HG03066 (cell line): ENCODE data around the gene STK26.
"Not testable (repeated sequence)": the region's sequence is repeated elsewhere in the genome, so short reads cannot be mapped to it uniquely, and the experiment has no call there.

ENCODE experiments used
- ATAC-seq: cut with Tn5 transposase; IDR thresholded peaks from one replicate; pipeline ENCODE4 v1.9.1; 2021; ENCODE audit warnings: low read depth; ENCODE audit not compliant: unreplicated experiment

Gene STK26

DNA sequence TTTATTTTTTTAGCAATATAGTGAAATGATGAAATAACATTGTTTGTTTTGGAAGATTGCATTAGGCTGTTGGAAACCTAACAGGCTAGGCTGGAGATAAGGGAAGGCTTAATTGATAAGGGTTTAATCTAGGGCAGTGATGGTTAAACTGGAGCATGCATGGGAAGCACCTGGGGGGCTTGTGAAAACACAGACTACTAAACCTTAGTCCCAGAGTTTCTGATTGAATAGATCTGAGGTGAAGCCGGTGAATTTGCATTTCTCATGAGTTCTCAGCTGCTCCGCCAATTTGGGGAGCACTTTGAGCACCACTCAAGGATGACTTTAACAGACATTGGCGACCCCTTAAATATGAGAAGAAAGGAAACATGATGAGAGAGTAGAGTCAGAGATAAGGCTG lies 11.5 kb downstream of the STK26 start:
- ATAC-seq, result no peak

DNA sequence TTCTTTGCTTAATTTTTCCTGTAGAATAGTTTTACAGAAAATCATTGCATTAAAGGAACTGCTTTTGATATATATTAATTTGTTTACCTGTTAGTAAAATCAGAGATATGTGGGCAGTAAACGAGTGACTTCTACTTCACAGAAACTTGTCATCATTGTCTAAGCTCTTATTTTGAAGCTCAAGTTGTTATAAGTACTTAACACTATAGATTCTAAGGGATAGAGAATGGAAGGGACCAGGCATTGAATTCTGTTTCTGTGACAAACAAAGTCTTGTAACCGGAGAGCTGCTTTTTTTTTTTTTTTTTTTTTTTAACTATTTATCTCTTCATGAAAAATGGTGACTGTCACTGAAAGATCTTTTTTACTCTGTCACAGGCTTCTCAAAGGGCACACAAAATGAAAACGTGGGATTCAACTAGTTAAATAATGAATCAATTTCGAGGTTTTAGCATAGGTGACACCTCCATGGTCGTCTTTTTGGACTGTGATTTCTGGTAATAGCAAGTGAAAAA lies 14.4 kb downstream of the STK26 start:
- ATAC-seq, result no peak

DNA sequence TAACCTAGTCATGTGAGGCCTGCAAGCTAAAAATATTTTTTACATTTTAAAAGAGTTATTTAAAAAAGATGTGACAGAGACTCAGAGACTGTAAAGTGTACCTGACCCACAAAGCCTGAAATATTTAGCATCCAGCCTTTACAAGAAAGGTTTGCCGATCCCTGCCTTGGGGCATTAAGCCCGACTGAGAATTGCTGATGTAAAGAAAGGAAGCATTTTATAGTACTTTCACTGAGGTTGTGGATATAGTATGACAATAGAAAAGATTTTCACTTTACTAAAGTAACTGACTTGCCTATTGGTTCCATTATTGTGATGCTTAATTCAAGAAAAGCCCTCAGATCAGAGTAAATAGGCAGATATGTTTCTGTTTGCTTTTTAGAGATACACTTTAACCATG lies 17.0 kb downstream of the STK26 start:
- no peak for ATAC-seq

DNA sequence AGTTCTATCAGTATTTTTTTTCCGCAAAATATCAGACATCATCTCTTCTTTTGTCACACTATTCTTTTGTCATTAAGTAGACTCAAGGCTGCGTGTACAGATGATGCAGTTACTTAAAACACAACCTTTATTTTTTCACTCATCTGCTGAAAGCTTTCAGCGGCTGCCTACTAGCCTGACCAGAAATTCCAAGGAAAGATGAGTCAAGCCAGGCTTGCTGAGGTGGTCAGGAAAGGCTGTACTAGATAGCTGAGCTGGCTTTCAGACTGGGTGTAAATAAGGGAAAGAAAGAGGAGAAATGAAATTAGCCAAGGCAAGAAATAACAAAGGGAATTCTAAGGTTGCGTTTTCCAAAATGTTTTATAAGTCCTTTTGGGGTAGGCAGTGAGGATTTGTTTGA lies 17.9 kb downstream of the STK26 start:
- no peak for ATAC-seq

DNA sequence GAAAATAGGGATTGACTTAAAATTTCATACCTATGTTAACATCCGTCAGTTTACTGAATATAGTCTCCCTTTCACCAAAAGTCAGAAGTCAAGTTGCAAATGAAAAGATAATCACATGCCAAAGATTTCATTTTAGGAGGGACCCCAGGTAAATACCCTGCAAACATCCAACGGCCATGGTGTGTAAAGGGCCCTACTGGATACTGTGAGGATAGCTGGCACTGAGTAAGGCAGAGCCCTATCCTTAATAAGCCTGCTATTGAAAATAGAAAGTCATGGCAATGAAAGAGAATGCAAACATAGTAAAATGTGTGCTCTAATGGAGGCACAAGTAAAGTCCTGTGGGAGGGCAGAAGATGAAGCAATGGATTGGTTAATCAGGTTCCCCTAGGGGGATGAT lies 20.9 kb downstream of the STK26 start:
- no peak for ATAC-seq

DNA sequence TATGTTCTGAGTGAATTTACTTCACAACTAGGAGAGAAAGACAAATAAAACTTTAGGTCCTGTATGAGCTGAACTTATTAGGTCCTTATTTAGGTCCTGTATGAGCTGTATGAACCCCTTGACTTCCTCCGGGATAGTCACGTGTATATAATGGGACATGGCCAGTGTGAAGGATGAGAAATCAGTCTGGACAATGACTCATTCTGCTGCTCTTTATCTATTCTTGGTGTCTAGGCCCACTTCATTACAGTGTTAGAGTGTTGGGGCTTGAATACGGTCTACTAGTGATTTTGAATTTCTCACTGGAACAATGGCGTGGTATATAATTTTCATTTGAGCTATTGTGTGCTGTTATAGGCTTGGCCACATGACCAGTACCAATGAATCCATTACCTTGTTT lies 21.9 kb downstream of the STK26 start:
- no peak for ATAC-seq

DNA sequence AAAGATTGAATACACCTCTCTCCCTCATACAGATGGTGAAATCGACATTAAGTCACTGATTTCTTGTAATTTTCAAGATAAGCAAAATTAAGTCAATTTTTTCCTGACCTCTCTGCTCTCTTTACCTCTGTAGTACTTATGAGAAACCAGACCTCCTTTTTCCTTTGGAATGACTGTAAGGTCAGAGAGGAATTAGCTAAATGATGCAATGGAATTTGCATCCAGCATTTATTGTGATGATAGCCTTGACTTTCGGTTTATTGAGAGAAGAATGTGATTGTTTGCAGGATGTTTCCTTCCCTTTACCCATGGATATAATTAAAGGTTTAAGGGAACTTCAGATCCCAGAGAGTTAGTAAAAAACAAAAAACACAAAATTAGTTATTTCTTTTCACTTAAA lies 22.4 kb downstream of the STK26 start:
- no peak for ATAC-seq

DNA sequence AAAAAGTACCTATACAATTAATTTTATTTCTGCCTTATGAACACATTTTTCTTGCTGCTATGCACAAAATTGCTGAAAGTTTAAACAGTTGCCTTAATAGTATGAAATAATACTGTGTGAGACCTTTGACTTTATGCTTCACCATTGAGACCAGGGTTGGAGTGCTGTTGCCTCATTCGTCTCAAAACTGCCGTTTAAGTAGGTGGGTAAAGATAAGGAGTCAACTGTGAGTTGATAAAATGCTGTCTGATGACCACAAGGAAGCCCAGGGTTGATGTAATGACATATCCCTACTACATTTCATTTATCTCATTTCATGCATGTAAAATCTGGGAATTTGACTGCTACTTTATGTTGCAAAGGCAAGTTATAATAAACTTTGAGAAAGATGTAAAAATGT lies 23.4 kb downstream of the STK26 start:
- no peak for ATAC-seq

DNA sequence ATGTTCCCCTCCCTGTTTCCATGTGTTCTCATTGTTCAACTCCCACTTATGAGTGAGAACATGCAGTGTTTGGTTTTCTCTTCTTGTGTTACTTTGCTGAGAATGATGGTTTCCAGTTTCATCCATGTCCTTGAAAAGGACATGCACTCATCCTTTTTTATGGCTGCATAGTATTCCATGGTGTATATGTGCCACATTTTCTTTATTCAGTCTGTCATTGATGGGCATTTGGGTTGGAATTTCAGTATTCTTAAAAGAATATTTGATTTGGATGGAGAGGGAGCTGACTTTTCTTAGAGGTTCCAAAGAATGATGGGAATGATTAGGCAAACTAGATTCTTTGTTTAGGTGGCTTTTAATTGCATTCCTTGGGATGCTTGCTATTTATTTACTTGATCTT lies 28.7 kb downstream of the STK26 start:
- not testable (repeated sequence) for ATAC-seq

DNA sequence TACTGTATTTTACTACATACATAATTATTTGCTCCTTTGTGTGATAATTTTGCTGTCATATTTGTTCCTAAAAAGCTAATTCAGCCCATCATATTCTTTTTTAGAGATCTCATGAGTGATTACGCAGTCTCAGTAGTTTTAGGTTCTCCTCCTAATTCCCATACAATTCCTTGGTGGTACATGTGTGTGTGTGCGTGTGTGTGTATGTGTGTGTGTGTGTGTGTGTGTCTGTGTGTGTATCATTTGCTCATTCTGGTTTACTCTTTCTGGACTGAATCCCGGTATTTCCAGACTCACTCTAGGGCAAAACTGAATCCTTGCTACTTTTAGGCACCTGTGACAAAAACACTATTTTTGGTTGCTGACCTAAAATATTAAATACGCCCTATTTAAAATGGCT lies 34.9 kb downstream of the STK26 start:
- ATAC-seq, result no peak

DNA sequence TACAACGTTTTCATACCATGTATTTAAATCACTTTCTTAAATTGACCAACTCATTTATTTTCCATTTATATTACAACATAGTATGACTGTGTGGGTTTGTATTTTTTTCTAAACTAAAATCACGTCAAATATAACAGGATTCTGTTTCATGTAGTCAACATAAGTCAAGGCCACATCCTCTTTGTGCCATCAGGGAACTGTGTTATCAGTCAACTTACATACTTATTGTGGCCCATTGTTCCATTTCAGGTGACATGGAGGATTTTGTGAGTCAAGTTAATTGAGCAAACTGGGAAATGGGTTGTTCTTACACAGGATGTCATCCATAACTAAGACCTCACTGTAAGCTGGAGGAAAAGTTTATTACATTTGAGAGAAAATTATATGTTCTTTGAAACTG lies 35.9 kb downstream of the STK26 start:
- ATAC-seq, result no peak

DNA sequence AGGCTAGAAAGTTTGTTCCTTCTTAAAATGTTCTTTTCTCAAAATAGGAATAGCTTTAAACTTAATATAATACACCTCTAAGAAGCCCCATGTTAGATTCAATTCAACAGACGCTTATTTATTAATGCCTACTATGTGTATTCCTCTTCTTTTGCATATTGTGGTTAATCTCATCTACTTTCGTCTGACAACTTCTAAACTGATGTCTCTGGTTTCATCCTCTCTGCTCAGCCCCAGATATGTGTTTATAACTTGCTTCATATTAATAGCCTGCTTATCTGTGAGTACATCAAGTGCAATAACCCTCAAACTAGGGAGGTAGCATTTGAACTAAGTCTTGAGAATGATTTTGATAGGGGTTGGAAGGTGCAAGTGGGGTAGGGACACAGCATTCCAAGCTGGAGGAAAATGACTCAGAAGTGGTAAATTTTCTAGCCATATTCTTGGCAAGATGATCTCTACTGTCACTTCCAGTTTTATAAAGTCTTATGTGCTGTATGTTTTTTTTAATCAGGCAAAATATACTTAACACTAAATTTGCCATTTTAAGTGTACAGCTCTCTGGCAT lies 37.0 kb downstream of the STK26 start:
- peak; percentile 50 for ATAC-seq

DNA sequence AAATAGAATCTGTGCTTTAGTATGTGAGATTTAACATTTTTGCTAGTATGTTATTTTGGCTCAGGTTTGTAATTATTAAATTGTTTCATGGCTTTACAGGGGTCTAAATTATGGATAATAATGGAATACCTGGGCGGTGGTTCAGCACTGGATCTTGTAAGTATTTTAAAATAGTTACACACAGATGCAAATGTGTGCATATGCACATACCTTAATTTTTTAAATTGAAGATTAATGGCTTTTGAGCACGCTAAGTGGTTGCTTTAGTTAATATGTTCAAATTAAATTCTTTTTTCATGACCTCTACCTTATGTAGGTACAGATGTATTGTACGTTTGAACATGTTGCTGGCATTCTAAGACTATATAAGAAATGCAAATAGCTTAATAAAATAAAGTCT lies 40.2 kb downstream of the STK26 start:
- ATAC-seq, result no peak

DNA sequence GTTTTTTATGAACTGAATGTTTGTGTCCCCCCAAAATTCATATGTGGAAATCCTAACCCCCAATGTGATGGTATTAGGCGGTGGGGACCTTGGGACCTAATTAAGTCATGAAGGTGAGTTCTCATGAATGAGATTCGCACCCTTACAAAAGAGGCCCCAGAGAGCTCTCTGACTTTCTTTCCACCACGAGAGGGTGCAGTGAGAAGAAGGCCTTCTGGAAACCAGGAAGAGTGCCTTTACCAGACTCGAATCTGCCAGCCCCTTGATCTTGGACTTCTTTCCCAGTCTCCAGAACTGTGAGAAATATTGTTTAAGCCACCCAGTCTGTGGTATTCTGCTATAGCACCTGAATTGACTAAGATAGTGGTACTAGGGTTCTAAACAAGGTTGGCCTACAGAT lies 40.8 kb downstream of the STK26 start:
- ATAC-seq, result no peak

DNA sequence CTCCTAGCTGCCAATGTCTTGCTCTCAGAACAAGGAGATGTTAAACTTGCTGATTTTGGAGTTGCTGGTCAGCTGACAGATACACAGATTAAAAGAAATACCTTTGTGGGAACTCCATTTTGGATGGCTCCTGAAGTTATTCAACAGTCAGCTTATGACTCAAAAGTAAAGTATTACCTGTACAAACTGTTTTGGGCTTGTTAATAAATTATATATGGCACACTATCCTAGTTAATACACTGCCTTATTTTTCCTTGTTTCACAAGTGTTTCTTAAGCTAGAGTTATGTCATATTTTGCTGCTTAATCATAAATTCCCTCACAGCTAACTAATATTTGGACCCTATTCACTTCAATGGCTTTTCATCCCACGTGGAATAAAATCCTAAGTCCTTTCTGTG lies 45.3 kb downstream of the STK26 start:
- ATAC-seq, result no peak

DNA sequence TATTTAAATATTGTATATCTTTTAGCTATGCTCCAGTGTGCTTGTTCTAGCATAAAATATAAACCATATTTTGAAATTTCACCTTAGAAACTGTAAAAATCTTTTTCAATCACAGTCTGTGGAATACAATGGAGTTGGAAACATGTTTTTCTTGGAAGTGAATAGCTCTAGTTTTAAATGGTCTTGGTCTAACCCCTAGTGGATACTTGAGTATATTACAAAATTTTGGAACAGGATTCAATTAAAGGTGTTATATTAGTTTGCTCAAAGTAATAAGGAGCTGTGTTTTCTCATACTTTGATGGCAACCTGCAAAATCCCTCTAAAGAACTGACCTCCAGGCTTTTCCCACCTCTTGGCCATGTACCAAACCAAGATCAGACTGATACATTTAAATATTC lies 48.2 kb downstream of the STK26 start:
- no peak for ATAC-seq

DNA sequence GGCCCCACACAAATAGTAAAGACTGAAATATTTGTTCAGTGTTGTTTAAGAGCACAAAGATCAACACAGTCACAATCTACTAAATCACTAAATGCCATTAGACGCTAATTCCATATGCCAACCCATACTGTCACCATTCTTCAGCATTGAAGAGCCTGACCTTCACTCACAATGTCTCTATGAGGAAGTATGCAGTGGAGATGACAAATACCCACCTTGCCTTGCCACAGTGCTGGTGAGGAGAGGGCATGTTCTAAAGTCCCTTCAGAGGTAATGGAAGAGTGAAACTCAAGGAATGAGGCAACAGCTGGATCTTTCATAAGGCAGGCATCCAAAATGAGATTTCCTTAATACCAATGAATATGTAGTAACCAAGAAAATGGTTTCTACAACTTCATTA lies 54.3 kb downstream of the STK26 start:
- ATAC-seq, result no peak

DNA sequence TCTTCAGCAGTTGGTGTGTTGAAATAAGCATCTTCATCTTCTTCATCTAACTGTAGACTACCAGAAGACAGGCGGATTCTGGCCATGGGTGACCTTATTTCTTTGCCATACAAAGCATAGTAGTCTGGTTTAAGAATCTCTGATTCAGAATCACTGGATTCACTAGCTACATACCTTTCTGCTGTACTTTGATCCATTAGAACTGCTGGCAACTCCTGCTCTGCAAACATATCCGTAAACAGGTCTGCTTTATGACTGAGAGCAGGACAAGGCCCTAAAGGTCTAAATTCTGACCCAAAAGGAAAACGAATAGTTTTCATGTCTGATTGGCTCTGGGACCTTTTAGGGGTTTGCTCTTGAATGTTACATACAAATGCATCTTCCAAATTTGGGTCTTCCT lies 54.8 kb downstream of the STK26 start:
- ATAC-seq, result no peak

DNA sequence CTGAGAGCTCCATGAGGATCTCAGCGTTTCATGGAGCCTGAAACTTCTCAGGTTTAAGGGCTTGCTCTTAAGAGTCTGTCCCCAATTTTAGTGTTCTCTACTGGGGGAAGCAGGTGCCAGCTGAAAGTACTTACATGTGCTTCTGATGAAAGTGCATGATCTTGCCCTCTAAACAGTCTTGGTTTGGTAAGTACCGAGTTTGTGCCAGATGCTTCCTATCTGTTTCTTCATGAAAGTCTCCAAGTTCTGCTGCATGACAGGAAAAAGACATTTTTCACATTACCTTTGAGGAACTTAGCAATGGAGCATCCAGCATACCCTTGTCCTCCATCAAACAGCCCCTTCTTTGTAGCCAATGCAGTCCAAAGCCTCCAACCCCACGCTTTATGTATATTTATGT lies 62.7 kb downstream of the STK26 start:
- no peak for ATAC-seq

DNA sequence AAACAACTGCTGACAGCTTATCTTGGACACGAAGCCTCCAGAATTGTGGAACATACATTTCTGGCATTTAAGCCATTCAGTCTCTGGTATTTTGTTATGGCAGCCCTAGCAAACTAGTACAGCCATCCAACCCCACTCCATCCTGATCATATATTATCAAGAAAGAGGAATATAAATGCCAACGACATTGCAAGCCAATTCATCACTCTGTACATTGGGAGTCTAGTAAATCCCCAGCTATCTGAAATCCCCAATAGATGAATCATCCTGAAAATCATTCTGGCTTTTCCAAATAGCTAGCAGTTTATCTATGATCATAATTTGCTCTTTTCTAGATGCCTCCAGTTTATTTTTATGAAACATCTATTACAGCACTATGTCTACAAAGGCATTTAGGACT lies 63.6 kb downstream of the STK26 start:
- ATAC-seq, result no peak

DNA sequence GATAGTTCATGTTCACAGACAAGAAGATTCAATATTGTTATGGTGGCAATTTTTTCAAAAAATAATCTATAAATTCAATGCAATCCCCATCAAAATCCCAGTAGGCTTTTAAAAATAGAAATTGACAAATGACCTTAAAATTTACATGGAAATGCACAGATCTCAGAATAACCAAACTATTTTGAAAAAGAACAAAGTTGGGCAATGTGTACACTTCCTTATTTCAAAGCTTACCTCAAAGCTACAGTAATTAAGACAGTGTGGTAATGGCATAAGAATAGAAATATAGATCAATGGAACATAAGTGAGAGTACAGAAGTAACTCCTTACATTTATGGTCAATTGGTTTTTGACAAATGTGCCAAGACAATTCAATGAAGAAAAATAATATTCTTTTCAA lies 65.8 kb downstream of the STK26 start:
- ATAC-seq, result no peak

DNA sequence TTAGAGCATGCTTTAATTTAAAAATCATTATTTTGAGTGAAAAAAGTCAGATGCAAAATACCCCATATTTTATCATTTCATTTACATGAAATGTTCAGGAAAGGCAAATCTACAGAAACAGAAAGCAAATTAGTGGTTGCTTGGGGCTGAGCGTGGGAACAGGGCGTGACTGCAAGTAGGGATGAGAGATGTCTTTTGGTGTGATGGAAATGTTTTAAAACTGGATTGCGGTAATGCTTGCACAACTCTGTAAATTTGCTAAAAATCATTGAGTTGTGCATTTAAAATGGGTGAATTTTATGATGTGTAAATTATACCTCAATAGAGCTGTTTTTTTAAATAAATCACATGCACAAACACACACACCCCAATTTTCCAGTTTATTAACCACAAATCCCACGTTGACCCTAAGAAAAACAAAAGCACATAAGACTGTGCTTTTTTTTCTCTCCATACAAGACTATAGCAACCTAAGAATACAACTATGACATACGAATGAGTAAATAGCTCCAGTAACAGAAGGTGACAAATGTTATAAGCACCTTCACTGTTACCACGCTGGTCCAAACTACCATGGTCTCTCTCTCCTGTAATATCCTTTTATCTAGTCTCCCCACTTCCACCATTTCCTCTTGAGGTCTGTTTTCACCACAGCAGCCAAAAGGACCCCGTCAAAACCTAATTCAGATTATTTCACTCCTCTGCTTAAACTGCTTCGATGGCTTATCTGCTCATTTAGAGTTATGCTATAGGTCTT lies 67.5 kb downstream of the STK26 start:
- no peak for ATAC-seq
